ENCODE measurements around the gene PVALEF. TPM values are rescaled to one million over a fixed set of nuclear protein-coding genes. Genes with fewer than 3 reads are reported as not detected.

The PVALEF gene
- total and polyA plus RNA-seq, 2 of the 13 experiments (the other 11 are each of a cell fraction or from before 2014, with no cell fraction given) = 0.18 TPM

DNA sequence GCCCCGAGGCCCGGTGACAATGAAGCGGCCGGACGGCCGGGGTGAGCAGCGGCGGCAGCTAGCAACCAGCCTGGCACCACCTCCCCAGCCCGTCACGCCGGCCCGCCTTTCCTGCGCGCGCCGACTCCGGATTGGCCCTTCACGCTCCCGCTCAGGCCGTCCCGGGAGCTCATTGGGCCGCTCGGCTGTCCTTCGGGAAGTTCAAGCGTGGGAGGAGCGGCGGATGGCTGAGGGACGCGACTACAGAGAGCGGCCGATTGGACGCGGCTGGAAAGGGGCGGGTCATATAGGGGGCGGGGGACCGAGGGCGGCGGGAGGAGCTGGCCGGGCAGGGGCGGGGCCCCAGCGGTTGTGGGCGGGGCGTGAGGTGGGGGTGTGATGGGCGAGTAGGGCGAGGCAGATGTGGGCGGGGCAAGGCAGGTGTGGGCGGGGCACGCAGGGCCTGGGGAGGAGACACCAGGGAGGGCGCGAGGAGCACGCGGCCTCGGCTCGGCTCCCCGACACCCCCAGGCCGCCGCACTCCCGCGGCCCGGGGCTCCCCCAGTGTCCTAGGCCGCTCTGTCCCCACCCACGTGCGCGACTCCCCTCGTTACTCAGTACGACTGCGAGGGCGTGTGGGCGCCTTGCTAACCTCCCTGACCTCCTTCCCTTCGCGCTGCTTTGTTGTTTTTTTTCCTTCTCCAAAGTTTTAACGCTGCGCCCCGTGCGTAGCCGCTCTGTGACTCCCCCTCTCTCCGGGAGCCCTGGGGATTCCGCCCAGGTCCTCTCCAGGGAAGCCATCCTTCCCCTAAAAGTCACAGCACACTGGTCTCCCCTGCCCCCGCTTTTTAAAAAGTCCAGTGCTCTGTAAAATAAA, 57.8 kb downstream of the PVALEF start, which contains the start of gene CEP131 (continued):
- 0 out of 2 replicates have a peak, but pooled peaks have one; percentile 34 for TF ChIP-seq ZSCAN20 (CRISPR knock-in tag; IDR thresholded peaks at IDR 0.05; ENCODE audit: borderline replicate concordance)
- TF ChIP-seq ZNF296 (CRISPR knock-in tag; conservative IDR thresholded peaks at IDR 0.05) = 0 out of 2 replicates have a peak, but pooled peaks have one; percentile 67
- TF ChIP-seq, protein P1, sequence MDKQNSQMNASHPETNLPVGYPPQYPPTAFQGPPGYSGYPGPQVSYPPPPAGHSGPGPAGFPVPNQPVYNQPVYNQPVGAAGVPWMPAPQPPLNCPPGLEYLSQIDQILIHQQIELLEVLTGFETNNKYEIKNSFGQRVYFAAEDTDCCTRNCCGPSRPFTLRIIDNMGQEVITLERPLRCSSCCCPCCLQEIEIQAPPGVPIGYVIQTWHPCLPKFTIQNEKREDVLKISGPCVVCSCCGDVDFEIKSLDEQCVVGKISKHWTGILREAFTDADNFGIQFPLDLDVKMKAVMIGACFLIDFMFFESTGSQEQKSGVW (CRISPR knock-in tag; IDR thresholded peaks at IDR 0.05; ENCODE audit: borderline replicate concordance) = 0 out of 2 replicates have a peak, but pooled peaks have one; percentile 18
- TF ChIP-seq PITX1 (CRISPR knock-in tag; IDR thresholded peaks at IDR 0.05) = peak; percentile 73
- TF ChIP-seq ETS1 (CRISPR knock-in tag; IDR thresholded peaks at IDR 0.05) = peak; percentile 81; the same call in 1 of the 2 replicates
- TF ChIP-seq SRSF9 (IDR thresholded peaks at IDR 0.05; ENCODE audit: borderline replicate concordance, insufficient read depth, low read depth, low read length, poor library complexity, severe bottlenecking) = no peak
- TF ChIP-seq ZNF773 (CRISPR knock-in tag; IDR thresholded peaks at IDR 0.05; ENCODE audit: borderline replicate concordance) = 0 out of 2 replicates have a peak, but pooled peaks have one; percentile 80
- TF ChIP-seq IRF2 (CRISPR knock-in tag; IDR thresholded peaks at IDR 0.05) = no peak
- TF ChIP-seq, protein P2, sequence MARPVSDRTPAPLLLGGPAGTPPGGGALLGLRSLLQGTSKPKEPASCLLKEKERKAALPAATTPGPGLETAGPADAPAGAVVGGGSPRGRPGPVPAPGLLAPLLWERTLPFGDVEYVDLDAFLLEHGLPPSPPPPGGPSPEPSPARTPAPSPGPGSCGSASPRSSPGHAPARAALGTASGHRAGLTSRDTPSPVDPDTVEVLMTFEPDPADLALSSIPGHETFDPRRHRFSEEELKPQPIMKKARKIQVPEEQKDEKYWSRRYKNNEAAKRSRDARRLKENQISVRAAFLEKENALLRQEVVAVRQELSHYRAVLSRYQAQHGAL (CRISPR knock-in tag; IDR thresholded peaks at IDR 0.05; ENCODE audit: not compliant biosample characterization) = peak; percentile 52
- no peak; the same call in 1 of the 2 replicates for TF ChIP-seq MAZ (IDR thresholded peaks at IDR 0.05; ENCODE audit: borderline replicate concordance, low read depth, low read length)
- TF ChIP-seq MAZ (CRISPR knock-in tag; IDR thresholded peaks at IDR 0.05; ENCODE audit: low read depth) = peak; percentile 16
- TF ChIP-seq ATAD3A (CRISPR knock-in tag; IDR thresholded peaks at IDR 0.05) = no peak
- peak; percentile 80; the same call in 1 of the 2 replicates for TF ChIP-seq ARID4A (CRISPR knock-in tag; IDR thresholded peaks at IDR 0.05; ENCODE audit: borderline replicate concordance)
- TF ChIP-seq KDM2A (CRISPR knock-in tag; IDR thresholded peaks at IDR 0.05; ENCODE audit: borderline replicate concordance, low read depth) = peak; percentile 75
- peak; percentile 93 for TF ChIP-seq HNRNPLL (IDR thresholded peaks at IDR 0.05; ENCODE audit: low read depth, low read length, poor library complexity, severe bottlenecking)
- no peak for TF ChIP-seq NR2F6 (IDR thresholded peaks at IDR 0.05)
- TF ChIP-seq NR2F6 (CRISPR knock-in tag; IDR thresholded peaks at IDR 0.05) = peak; percentile 63; the same call in 1 of the 2 replicates
- peak; percentile 54; the same call in 1 of the 2 replicates for TF ChIP-seq AKAP8 (CRISPR knock-in tag; IDR thresholded peaks at IDR 0.05)
- no peak for TF ChIP-seq ZNF33A (CRISPR knock-in tag; IDR thresholded peaks at IDR 0.05; ENCODE audit: borderline replicate concordance)
- 0 out of 2 replicates have a peak, but pooled peaks have one; percentile 57 for TF ChIP-seq ZNF20 (CRISPR knock-in tag; IDR thresholded peaks at IDR 0.05)
- peak; percentile 74; the same call in 1 of the 2 replicates for TF ChIP-seq TOPORS (CRISPR knock-in tag; IDR thresholded peaks at IDR 0.05)
- no peak for TF ChIP-seq NBN (conservative IDR thresholded peaks at IDR 0.05)
